Right lobe of liver (tissue), 4 donors: Measurements from ENCODE around the gene SCARF2.

Experiments
- POLR2A ChIP-seq: fragments of 450-650 bp; IDR thresholded peaks from one replicate; pipeline ENCODE4 v1.6.1; 2017; ENCODE audit warnings: antibody characterized with exemption, mild to moderate bottlenecking
- TF ChIP-seq, protein P1 (sequence below), 4 donors: fragments of 200-600 bp in 3 of 4; fragments of 450-650 bp in 1 of 4; IDR thresholded peaks; one replicate each; pipeline versions ENCODE4 v1.5.1 to v1.8.0; 2016 to 2022; ENCODE audit warnings: antibody characterized with exemption in 4 of 4, mild to moderate bottlenecking in 2 of 4
- donor health status: DM: no; HTN: no; CAD: no.
- donor health status: DM: no; HTN: no; CAD: no.
- donor health status: DM: no; HTN: yes; CAD: no.

DNA sequence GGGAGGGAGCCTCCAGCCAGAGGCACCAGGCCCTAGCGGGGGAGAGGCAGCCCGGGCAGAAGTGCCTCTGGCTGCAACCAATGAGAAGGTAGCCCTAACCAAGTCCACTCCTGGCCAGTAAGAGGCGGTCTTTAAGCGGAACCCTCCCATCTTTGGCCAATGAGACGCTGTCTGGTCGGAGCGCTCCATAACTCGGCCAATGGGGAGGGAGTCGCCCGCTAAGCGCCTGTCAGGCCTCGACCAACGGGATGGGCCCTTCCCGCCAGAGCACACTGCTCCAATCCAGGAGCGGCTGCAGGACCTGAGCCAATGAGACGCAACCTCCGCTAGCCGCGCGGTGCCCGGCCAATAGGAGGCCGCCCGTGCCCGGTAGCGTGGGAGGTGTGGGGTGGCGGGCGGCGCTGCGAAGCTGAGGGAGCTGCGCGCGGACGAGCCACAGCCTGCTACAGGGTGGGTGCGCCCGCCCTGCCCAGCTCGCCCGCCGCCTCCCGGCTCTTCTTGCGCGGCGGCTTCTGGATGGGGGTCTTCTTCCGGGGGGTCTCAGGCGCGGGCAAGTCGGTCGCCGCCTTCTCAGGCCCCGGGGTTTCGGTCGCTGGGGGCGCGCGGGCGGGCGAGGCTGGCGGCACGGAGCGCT lies 12.6 kb downstream of the SCARF2 start:
- TF ChIP-seq, protein P1, sequence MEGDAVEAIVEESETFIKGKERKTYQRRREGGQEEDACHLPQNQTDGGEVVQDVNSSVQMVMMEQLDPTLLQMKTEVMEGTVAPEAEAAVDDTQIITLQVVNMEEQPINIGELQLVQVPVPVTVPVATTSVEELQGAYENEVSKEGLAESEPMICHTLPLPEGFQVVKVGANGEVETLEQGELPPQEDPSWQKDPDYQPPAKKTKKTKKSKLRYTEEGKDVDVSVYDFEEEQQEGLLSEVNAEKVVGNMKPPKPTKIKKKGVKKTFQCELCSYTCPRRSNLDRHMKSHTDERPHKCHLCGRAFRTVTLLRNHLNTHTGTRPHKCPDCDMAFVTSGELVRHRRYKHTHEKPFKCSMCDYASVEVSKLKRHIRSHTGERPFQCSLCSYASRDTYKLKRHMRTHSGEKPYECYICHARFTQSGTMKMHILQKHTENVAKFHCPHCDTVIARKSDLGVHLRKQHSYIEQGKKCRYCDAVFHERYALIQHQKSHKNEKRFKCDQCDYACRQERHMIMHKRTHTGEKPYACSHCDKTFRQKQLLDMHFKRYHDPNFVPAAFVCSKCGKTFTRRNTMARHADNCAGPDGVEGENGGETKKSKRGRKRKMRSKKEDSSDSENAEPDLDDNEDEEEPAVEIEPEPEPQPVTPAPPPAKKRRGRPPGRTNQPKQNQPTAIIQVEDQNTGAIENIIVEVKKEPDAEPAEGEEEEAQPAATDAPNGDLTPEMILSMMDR (IDR thresholded peaks at IDR 0.05), result no peak
- TF ChIP-seq POLR2A, result no peak
